LNCAP (cell line): ENCODE data around the gene MGLL.

Experiments used
- CTCF ChIP-seq: fragments of 450-650 bp; IDR thresholded peaks from 2 replicates; pipeline ENCODE4 v1.5.1; 2017; ENCODE audit warnings: mild to moderate bottlenecking

Gene MGLL

GRCh38 chr3:127744875-127745274 is 77.4 kb downstream of the MGLL start:
- no peak for TF ChIP-seq CTCF

DNA sequence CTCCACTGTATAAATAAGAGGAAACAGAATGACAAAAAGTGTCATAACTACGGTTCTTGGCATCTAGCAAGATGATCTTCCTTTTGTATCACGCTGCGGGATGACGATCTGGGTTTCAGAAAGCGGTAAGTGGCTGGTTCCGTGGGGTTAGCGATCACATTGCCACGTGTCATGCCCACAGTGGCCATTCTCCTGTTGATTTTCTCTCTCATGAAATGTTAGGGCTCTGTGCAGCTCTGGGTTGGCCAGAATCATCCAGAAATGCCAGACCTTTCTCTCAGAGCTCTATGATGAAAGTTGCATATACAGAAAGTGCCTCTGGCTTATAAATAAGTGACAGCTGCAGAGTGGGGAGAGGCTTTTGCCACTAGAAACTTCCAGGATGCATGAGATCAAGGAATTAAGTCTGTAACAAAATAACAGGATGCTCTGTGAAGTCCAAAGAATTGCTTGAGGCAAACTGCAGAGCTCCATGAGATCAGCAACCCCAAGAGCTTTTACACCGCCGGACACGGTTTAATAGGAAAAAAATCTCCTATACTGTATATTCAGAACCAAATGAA is 78.0 kb downstream of the MGLL start:
- TF ChIP-seq CTCF: no peak

DNA sequence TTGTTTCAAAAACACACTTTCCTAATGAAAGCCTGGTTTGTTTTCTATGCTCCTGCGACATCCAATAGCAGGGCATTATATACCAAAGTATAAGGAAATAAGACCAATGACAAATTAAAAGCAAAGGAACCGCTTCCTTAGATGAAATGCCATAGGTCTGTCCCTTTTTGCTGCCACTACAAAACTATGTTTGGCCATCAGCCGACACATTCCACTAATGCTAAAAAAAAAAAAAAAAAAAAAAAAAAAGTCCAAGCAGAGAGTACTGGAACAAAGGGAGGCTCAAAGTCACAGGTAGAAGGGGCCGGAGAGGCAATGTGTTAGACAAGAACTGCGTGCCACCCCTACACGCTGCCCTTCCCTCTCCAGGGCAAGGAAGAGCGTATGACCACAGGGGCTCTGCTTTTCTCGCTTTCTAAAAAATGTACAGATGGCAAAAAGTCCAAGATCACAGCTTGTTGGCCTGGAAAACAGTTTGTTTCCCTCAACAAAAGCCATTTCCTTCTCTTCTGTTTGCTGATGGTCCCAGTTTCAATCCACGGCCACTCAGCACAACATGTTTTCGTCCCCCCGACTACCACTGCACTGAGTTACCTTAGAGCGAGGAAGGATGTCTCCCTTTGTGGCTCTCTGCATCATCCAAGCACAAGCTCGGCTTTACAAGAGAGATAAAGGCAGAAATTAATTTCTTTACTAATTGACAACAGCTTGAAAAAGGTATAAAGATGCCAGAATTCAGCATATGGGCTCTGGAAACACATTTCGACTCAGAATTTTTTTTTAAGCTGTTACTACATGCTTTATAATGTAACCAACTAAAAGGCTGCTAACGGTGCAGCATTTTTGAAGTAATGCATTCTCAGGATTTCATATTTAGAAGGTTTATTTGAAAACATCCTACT is 78.7 kb downstream of the MGLL start:
- TF ChIP-seq CTCF: no peak

GRCh38 chr3:127742580-127742979 is 79.7 kb downstream of the MGLL start:
- TF ChIP-seq CTCF: no peak

- TF ChIP-seq CTCF: no peak
Observed at GRCh38 chr3:127741690-127742089, 80.6 kb downstream of the MGLL start.

- TF ChIP-seq CTCF: no peak
Observed at GRCh38 chr3:127741246-127741645, 81.1 kb downstream of the MGLL start.

DNA sequence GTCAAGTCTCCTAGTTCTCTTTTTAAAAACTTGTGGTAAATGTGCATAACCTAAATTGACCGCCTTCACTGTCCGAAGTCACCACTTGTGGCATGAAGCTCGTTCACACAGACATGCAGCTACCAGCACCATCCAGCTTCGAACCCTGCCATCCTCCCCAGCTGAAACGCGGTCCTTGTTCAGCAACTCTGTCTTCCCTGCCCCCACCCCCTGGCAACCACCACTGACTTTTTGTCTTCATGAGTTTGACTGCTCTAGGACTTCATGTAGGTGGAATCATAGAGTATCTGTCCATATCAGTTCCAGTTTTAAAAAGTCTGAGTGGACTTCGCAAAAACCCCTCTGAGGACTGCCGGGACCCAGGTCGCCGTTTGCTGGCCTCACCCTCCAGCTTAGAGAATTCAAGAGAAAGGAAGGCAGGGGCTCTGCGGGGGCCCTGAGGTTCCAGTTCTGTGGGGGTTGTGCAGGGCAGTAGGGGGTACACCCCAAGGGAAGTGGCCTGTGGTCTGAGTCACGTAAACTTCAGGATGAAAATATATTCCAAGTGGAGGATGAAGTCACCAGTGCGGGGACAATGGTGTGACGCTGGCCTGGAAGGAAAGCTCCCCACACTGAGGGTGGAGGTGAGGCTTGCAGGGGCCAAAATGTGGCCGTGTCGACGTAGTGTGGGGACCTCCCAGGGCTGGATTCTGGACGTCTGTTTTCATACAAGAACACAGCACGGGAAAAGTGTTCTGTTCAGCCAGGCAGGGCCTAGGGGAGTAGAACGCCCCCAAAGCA is 82.0 kb downstream of the MGLL start:
- no peak for TF ChIP-seq CTCF
